Measurements from ENCODE around the gene NAV2.

The NAV2 gene

DNA sequence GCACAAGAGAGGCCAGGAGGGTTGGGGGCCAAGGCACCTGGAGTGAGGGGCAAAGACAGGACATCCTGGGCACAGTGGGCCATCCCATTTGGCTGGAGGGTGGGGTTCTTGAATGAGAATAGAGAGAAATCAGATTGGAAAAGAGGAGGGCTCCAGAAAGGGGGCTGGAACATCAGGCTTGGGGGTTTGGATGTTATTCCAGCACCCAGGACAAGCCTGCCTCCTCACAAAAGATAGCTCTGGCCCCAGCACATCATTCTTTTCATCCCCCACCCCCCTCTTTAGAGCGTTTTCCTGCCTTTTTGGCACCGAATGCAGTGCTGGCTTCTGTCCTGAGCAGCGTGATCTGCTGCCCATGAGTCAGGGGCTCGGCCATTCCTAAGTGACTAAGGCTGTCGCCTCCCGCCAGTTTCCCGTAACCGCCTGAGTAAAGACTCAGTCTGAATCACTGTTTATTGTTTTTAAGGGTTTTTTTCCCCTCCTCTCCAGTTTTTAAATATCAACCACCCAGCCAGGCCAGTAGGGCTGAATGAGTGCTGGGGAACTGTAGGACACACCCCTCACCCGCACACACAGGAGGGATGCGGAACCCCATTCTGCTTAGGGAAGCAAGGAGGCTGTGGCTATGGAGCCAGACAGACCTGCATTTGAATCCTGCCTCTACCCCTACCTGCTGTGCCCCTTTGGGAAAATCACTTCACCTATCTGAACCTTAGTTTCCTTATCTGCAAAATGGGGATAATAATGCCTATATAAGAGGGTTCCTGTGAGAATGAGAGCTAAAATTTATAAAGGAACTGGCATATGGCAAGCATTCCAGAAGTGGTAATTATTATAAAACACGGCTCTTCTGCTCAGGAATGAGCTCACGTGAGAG, 32.4 kb upstream of the NAV2 start:
- TF ChIP-seq, protein P1, sequence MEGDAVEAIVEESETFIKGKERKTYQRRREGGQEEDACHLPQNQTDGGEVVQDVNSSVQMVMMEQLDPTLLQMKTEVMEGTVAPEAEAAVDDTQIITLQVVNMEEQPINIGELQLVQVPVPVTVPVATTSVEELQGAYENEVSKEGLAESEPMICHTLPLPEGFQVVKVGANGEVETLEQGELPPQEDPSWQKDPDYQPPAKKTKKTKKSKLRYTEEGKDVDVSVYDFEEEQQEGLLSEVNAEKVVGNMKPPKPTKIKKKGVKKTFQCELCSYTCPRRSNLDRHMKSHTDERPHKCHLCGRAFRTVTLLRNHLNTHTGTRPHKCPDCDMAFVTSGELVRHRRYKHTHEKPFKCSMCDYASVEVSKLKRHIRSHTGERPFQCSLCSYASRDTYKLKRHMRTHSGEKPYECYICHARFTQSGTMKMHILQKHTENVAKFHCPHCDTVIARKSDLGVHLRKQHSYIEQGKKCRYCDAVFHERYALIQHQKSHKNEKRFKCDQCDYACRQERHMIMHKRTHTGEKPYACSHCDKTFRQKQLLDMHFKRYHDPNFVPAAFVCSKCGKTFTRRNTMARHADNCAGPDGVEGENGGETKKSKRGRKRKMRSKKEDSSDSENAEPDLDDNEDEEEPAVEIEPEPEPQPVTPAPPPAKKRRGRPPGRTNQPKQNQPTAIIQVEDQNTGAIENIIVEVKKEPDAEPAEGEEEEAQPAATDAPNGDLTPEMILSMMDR (IDR thresholded peaks at IDR 0.05; ENCODE audit: borderline replicate concordance, control extremely low read depth, extremely low read depth, insufficient read depth, missing control alignments), result no peak
- DNase-seq (ENCODE audit: low spot score), result no peak
- in situ Hi-C loops (cut with MboI; ENCODE audit: low sequenced_read_pairs, unreplicated experiment), result no loop called here

DNA sequence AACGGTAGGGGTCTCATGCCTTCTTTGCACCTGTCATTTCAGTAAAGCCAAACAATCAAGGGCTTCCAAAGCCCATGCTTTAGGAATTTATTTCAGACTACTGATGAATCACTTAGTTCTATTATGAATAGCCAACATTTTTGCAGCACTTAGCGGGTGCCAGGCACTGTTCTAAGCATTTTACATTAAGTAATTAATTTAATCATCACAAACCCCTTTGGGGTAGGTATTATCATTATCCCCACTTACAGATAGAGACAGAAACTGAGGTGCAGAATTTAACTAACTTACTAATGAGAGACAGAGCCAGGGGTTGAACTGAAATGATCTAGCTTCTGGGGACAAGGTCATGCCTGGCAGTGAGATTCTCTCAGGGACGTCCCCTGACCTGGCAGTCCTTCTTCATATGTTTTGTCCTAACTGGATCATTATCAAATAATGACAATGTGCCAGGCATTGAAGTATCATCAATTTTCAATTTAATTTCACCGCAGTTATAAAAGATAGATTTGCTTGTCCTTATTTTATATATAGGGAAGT, 31.7 kb upstream of the NAV2 start:
- in situ Hi-C loops (cut with MboI; ENCODE audit: low sequenced_read_pairs, unreplicated experiment), result no loop called here

DNA sequence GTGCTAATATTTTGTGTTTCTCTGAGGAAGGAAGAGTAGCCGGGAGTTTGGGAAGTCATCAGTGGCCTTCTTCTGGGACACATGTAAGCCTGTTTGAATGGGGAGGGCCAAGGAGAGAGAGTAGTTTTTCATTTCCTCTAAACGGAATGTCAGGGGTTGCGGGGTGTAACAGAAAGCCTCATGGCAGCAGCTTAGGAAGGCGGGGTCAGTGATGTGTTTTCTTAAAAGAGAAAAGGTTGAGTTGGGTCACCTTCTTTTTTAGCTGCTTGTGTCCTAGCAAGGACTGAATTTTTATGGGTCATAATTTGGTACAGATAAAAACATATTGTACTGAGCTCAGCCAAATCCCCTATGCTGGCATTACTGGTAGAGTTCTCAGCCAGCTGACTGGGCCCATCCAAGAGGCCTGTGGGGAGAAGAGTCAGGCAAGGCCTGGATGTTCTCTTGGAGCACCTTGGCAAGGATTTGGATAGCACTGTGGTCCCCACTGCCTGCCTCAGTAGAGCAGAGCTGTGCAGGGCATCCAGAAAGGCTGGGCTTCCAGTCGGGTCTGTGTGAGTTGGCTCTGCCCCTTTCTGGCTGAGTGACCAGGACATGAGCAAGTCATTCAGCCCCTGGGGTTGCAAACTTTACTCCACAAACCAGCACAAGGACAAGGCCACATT, 29.4 kb upstream of the NAV2 start:
- TF ChIP-seq, protein P1 (IDR thresholded peaks at IDR 0.05; ENCODE audit: borderline replicate concordance, control extremely low read depth, extremely low read depth, insufficient read depth, missing control alignments), result no peak
- DNase-seq (ENCODE audit: low spot score), result no peak
- in situ Hi-C loops (cut with MboI; ENCODE audit: low sequenced_read_pairs, unreplicated experiment), result no loop called here

More for the DNA sequence above, 31.7 kb upstream of the NAV2 start:
- DNase-seq (ENCODE audit: low spot score), result no peak
- TF ChIP-seq, protein P1 (IDR thresholded peaks at IDR 0.05; ENCODE audit: borderline replicate concordance, control extremely low read depth, extremely low read depth, insufficient read depth, missing control alignments), result no peak

DNA sequence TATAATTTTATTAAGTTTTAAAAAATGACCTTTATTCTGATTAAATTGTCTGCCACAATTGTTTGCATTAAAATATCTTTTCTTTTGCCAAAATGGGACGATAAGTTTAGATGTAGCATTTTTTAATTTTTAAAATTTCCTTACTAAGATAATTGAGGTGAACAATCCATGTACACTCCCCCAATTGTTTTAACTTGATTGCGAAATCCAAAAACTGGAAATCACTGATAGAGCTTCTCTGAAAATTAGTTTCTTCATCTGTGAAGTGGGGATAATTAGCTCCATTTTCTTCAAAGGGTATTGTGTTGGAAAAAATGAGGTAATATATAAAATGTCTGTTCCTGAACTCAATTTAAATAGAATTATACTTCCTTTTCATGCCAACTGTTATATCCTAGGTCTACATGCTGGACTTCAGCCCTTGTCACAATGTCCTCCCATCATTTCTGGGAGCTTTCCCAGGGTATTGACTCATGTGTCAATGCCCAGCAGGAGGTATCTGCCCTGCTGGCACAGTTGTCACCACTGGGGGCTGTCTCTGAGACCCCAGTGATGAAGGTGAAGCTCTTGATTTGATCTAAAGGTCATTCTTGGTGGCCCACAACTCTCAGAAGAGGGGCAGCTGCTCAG, 28.7 kb upstream of the NAV2 start:
- DNase-seq (ENCODE audit: low spot score), result no peak
- in situ Hi-C loops (cut with MboI; ENCODE audit: low sequenced_read_pairs, unreplicated experiment), result no loop called here
- TF ChIP-seq, protein P1 (IDR thresholded peaks at IDR 0.05; ENCODE audit: borderline replicate concordance, control extremely low read depth, extremely low read depth, insufficient read depth, missing control alignments), result no peak

DNA sequence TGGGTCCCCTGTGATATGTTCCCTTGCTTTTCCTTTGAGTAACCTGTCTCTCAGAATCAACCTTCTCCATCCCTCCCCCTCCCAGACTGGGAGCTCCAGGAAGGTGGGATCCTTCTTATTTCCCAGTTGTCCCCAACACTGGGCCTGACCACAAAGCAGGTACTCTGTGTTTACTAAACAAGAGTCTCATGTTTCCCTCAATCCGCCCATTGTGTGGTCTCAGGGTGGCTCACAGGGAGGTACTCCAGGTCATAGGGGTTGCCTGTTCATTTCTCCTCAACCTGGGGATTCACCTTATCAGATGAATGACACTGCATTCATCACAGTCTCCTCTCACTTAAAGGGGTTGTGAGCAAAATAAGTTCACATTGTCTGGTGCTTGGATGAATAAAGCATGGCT, 26.4 kb upstream of the NAV2 start:
- in situ Hi-C loops (cut with MboI; ENCODE audit: low sequenced_read_pairs, unreplicated experiment), result no loop called here
- TF ChIP-seq, protein P1 (IDR thresholded peaks at IDR 0.05; ENCODE audit: borderline replicate concordance, control extremely low read depth, extremely low read depth, insufficient read depth, missing control alignments), result no peak
- DNase-seq (ENCODE audit: low spot score), result no peak

DNA sequence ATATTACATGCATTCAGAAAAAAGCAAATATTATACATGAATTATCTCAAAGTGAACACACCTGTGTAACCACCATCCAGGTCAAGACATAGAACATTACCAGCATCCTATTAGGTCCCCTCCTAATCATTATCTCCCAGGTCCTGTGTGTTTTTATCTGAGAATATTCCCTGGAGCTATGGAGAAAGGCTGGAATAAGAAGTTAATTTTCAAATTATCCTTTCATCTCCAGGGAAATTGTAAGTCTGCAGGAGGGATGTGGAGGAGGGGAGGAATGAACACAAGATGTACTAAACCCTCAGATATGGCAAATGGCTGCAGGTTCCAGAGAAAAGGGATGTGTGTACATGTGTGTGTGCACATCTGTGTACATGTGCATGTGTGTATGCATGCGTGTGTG, 25.2 kb upstream of the NAV2 start:
- TF ChIP-seq, protein P1 (IDR thresholded peaks at IDR 0.05; ENCODE audit: borderline replicate concordance, control extremely low read depth, extremely low read depth, insufficient read depth, missing control alignments), result no peak
- no peak for DNase-seq (ENCODE audit: low spot score)
- in situ Hi-C loops (cut with MboI; ENCODE audit: low sequenced_read_pairs, unreplicated experiment), result no loop called here
